ENCODE results near the gene ADA. TPM values are rescaled to one million over a fixed set of nuclear protein-coding genes. Genes with fewer than 3 reads are reported as not detected.

The ADA gene
- total and polyA plus RNA-seq, 8 donors, result 2.3 to 165 (median 40.3) TPM

DNA sequence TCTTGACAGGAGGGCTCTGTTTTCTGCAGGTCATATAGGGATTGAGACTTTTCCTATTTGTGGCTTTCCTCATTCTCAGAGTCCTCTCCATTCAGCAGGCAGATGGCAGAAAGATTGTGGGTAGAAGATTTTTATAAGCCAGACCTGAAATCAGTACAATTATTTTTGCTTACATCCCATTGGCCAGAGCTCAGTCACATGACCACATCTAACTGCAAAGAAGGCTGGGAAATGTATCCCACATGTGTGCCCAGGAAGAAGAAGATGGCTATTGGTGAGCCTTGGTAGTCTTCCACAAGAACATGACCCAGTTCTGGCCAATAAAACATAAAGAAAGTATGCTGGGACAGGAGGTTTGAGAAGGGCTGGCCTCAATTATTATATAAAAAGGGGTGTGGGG, 42.1 kb upstream of the ADA start:
- DNase-seq, result no peak
- intact Hi-C loops (cut with DNase I; ENCODE audit: low total_unique reads), result no loop called here
- no peak for TF ChIP-seq EP300 (IDR thresholded peaks at IDR 0.05)
- TF ChIP-seq, protein P1, sequence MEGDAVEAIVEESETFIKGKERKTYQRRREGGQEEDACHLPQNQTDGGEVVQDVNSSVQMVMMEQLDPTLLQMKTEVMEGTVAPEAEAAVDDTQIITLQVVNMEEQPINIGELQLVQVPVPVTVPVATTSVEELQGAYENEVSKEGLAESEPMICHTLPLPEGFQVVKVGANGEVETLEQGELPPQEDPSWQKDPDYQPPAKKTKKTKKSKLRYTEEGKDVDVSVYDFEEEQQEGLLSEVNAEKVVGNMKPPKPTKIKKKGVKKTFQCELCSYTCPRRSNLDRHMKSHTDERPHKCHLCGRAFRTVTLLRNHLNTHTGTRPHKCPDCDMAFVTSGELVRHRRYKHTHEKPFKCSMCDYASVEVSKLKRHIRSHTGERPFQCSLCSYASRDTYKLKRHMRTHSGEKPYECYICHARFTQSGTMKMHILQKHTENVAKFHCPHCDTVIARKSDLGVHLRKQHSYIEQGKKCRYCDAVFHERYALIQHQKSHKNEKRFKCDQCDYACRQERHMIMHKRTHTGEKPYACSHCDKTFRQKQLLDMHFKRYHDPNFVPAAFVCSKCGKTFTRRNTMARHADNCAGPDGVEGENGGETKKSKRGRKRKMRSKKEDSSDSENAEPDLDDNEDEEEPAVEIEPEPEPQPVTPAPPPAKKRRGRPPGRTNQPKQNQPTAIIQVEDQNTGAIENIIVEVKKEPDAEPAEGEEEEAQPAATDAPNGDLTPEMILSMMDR (IDR thresholded peaks at IDR 0.05), result no peak
- TF ChIP-seq POLR2AphosphoS5 (IDR thresholded peaks at IDR 0.05), result no peak
- TF ChIP-seq POLR2A (IDR thresholded peaks at IDR 0.05), result no peak
- H3K27ac ChIP-seq, result peak overlapping the region in 4 of 5 donors; percentile 31 to 75 (median 60)
- no peaks in the 10 kb centered on the region for H3K9me3 ChIP-seq
- peaks cover 10 to 38% (median 23%) of the 10 kb centered on the region in 4 donors for H3K4me1 ChIP-seq
- no peaks in the 10 kb centered on the region for H3K27me3 ChIP-seq
- no peak overlapping the region for H3K4me3 ChIP-seq
- no peaks in the 10 kb centered on the region for H3K36me3 ChIP-seq

DNA sequence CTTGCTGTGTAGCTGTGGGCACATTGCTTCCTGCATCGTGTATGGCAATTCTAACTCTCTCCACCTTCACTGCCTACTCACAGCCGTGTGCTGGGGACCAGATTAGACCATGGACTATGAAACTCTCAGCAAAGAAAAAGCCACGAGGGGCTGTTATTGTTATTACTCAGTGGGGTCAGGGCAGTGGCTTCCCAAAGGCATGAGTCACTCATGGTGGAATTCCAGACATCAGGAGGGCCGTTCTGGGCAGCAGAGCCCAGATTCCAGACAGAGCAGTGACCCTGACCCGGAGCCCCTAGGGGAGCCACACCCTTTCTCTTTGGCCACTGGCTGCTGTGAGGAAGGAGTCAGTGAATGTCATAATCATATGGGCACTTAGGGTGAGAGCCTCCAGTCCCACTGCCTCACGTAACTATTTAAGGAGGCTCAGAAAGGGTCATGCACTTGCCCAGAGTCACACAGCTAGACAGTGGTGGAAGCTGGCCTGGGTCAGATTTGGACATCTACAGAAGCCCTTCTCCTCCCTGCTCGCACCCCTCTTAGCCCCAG, 41.5 kb upstream of the ADA start:
- 32 to 42% (median 41%) methylated on average over 7 of the region's 7 CpGs for WGBS, 5 donors
- H3K4me1 ChIP-seq, result peaks cover 10 to 38% (median 23%) of the 10 kb centered on the region in 4 donors
- DNase-seq, result peak; percentile 33 to 56
- H3K27me3 ChIP-seq, result no peaks in the 10 kb centered on the region
- peak overlapping the region in 4 of 5 donors; percentile 31 to 75 (median 60) for H3K27ac ChIP-seq
- TF ChIP-seq EP300 (IDR thresholded peaks at IDR 0.05), result peak; percentile 59
- peak in 2 of 3 donors; percentile 25 to 77 for TF ChIP-seq POLR2AphosphoS5 (IDR thresholded peaks at IDR 0.05)
- TF ChIP-seq, protein P1 (IDR thresholded peaks at IDR 0.05), result no peak
- H3K9me3 ChIP-seq, result no peaks in the 10 kb centered on the region
- no peak overlapping the region for H3K4me3 ChIP-seq
- intact Hi-C loops (cut with DNase I; ENCODE audit: low total_unique reads), result no loop called here
- no peaks in the 10 kb centered on the region for H3K36me3 ChIP-seq

DNA sequence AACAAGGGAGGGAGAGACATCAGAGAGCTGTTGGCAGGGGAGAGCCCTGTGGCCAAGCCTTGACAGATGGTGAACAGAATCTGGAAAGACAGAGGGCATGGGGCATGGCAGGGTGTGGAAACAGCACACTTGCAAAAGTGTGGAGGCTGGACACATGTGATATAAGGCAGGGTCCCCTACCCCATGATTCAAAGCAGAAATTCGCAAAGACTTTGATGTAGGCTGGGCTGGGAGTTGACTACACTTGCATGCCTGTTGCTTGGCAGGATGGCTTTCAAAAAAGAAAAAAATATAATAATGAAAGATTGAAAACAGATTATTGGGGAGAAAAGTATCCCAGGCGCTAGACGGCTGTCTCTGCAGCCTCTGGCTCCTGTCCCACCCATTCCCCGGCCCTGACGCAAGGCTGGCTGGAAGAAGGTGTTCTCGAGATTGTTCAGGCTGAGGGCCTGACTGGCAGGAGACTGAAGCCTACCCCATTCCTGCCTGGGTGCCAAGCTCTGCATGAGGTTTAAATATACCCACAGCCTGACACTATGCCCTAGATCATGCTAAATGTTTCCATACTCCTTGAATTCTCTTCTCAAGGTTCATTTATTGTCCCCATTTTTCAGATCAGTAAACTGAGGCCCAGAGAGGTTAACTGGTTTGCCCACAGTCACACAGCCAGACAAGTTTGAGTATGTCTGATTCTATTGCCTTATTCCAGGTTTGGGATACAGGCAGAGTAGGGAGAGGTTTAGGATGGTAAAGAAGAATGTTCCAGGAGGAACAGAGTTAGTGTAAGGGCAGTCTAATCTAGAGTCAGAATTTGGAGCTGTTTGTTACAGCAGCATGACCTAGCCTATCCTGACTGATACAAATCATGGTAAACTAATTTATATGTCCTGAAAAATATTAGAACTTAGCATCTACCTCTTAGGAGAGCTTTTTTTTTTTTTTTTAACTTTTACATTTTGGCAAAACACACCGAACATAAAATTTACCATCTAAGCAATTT, 40.2 kb upstream of the ADA start:
- TF ChIP-seq, protein P1 (IDR thresholded peaks at IDR 0.05), result no peak
- TF ChIP-seq POLR2AphosphoS5 (IDR thresholded peaks at IDR 0.05) (no peak), EP300 (IDR thresholded peaks at IDR 0.05) (no peak), POLR2A (IDR thresholded peaks at IDR 0.05) (no peak)
- H3K36me3 ChIP-seq, result no peaks in the 10 kb centered on the region
- H3K27ac ChIP-seq, result peak overlapping the region in 4 of 5 donors; percentile 16 to 75 (median 60)
- no peaks in the 10 kb centered on the region for H3K9me3 ChIP-seq
- WGBS, 5 donors, result 75 to 90% (median 86%) methylated on average over 7 of the region's 7 CpGs
- H3K27me3 ChIP-seq, result no peaks in the 10 kb centered on the region
- H3K4me3 ChIP-seq, result no peak overlapping the region
- peaks cover 10 to 38% (median 23%) of the 10 kb centered on the region in 4 donors for H3K4me1 ChIP-seq
- DNase-seq, result no peak
- intact Hi-C loops (cut with DNase I; ENCODE audit: low total_unique reads), result no loop called here

DNA sequence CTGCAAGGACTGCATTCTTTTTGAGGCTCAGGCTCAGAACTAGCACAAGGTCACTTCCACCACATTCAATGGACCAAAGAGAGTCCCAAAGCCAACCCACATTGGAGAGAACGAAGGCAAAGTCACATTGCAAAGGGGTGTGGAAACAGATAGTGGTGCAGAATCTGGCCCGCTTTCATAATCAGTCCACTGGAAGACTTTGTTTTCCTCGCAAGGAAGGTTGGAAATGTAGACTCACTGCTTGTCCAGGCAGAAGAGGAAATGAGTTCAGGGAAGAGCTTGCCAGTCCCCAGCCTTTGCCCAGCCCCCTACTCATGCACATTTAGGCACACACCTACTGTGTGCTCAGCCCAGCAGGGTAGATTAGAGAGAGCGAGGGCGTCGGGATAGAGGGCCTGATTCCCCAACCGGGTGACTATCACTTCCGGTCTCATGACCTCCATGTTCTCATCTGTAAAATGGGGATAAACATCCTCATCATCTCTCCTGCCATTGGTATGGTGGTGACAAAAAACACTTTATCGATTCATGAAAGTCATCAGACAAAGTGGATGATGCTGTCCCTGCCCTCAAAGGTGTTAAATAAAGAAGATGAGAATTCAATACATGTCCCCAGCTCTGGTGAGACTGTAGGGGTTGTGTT, 39.4 kb upstream of the ADA start:
- no peak for DNase-seq
- Histone ChIP-seq H3K27me3 (no peaks in the 10 kb centered on the region), H3K36me3 (no peaks in the 10 kb centered on the region), H3K9me3 (no peaks in the 10 kb centered on the region), H3K4me1 (peaks cover 10 to 38% (median 23%) of the 10 kb centered on the region in 4 donors), H3K4me3 (no peak overlapping the region), H3K27ac (peak overlapping the region in 2 of 5 donors; percentile 16 to 70)
- intact Hi-C loops (cut with DNase I; ENCODE audit: low total_unique reads), result no loop called here
- WGBS, 5 donors, result 73 to 78% (median 75%) methylated on average over 9 of the region's 9 CpGs
- TF ChIP-seq, protein P1 (IDR thresholded peaks at IDR 0.05), result no peak
- TF ChIP-seq EP300 (IDR thresholded peaks at IDR 0.05) (no peak), POLR2A (IDR thresholded peaks at IDR 0.05) (no peak), POLR2AphosphoS5 (IDR thresholded peaks at IDR 0.05) (no peak)
